Esophagus muscularis mucosa (tissue), 4 donors: ENCODE measurements around the gene GPAT2. TPM values are rescaled to one million over a fixed set of nuclear protein-coding genes. Genes with fewer than 3 reads are reported as not detected.
"Not testable (repeated sequence)": the region's sequence is repeated elsewhere in the genome, so short reads cannot be mapped to it uniquely, and the experiment has no call there.

Experiments used
- DNase-seq: peaks from one replicate; pipeline ENCODE4 v3.0.0-alpha.2; 2017; ENCODE audit errors: extremely low spot score
- H3K27ac ChIP-seq, 4 donors: fragments of 200-600 bp; sonication (generic); replicated peaks in 1 of 4; 1 replicate in 3 of 4; 2 replicates in 1 of 4; pipeline ENCODE4 v1.5.1; 2016 to 2019; ENCODE audit warnings: mild to moderate bottlenecking in 1 of 4
- H3K27me3 ChIP-seq, 4 donors: fragments of 200-600 bp; sonication (generic); one replicate each; pipeline versions ENCODE4 v1.5.1 to v1.6.0; 2016 to 2019
- H3K36me3 ChIP-seq, 4 donors: fragments of 200-600 bp; sonication (generic); one replicate each; pipeline ENCODE4 v1.5.1; 2016 to 2019
- H3K4me1 ChIP-seq, 4 donors: fragments of 200-600 bp; sonication (generic); one replicate each; pipeline ENCODE4 v1.5.1; 2016 to 2019
- H3K4me3 ChIP-seq, 4 donors: fragments of 200-600 bp; sonication (generic); 1 replicate in 2 of 4; 2 replicates in 2 of 4; pipeline ENCODE4 v1.5.1; 2016 to 2019; ENCODE audit warnings: mild to moderate bottlenecking in 4 of 4, moderate library complexity in 1 of 4
- H3K9me3 ChIP-seq, 4 donors: fragments of 200-600 bp; sonication (generic); 1 replicate in 3 of 4; 2 replicates in 1 of 4; pipeline ENCODE4 v1.5.1; 2016 to 2019
- CTCF ChIP-seq, 3 experiments: fragments of 200-600 bp in 2 of 3; fragments of 450-650 bp in 1 of 3; sonication (generic) in 2 of 3; IDR thresholded peaks; one replicate each; pipeline ENCODE4 v1.5.1; 2017 to 2019; ENCODE audit warnings: antibody characterized with exemption in 3 of 3, mild to moderate bottlenecking in 2 of 3, moderate library complexity in 1 of 3
- EP300 ChIP-seq: sonication (generic); formaldehyde crosslinking; IDR thresholded peaks from one replicate; pipeline ENCODE4 v1.6.1; 2017; ENCODE audit warnings: antibody characterized with exemption
- POLR2A ChIP-seq: fragments of 450-650 bp; IDR thresholded peaks from one replicate; pipeline ENCODE4 v1.6.1; 2017; ENCODE audit warnings: antibody characterized with exemption, moderate library complexity, mild to moderate bottlenecking, low read depth
- POLR2AphosphoS5 ChIP-seq, 2 donors: sonication (generic); formaldehyde crosslinking; IDR thresholded peaks; one replicate each; pipeline ENCODE4 v1.6.1; 2017; ENCODE audit warnings: antibody characterized with exemption in 2 of 2
- WGBS: methylation state at CpG from one replicate; pipeline ENCODE4 v1.1.5; 2018; 5-methylcytosine and 5-hydroxymethylcytosine counted together
- intact Hi-C: fragments of 100-400 bp; cut with DNase I; formaldehyde crosslinking; loops from one replicate; pipeline ENCODE4 v1.15.1; 2023
- total RNA-seq, 4 donors: library from RNA; depleted of rRNA; stranded (reverse); fragments of >200 nt; gene quantifications; one replicate each; pipeline versions ENCODE4 v1.1.0 to v1.2.1, GENCODE V29; 2016

The GPAT2 gene
- total RNA-seq, 4 donors from 2014 or later, result 4.2 to 10.0 (median 8.3) TPM

- peaks cover 0 to 5% (median 0%) of the 10 kb centered on the region in 4 donors for H3K4me1 ChIP-seq
- H3K4me3 ChIP-seq, result no peak overlapping the region
- H3K9me3 ChIP-seq, result no peaks in the 10 kb centered on the region
- TF ChIP-seq EP300 (no peak), POLR2A (no peak), CTCF (IDR thresholded peaks at IDR 0.05) (no peak), POLR2AphosphoS5 (IDR thresholded peaks at IDR 0.05) (no peak)
- 100% methylated on average over 1 of the region's 4 CpGs for WGBS
- intact Hi-C loops, result loop anchor here (10.0 kb wide), 1 partner anchor 150 kb away; no protein-coding TSS in a partner anchor
- no peak overlapping the region for H3K27ac ChIP-seq
- H3K27me3 ChIP-seq, result no peaks in the 10 kb centered on the region
- DNase-seq, result no peak
- peaks cover 0 to 10% (median 2%) of the 10 kb centered on the region in 4 donors for H3K36me3 ChIP-seq
These were observed 9.6 kb downstream of the GPAT2 start for GRCh38 chr2:96025194-96025492.

- no peak overlapping the region for H3K27ac ChIP-seq
- DNase-seq, result no peak
- no peaks in the 10 kb centered on the region for H3K27me3 ChIP-seq
- no peak for TF ChIP-seq POLR2A
- TF ChIP-seq POLR2AphosphoS5 (IDR thresholded peaks at IDR 0.05), result no peak
- TF ChIP-seq EP300, result no peak
- TF ChIP-seq CTCF (IDR thresholded peaks at IDR 0.05), result no peak
- intact Hi-C loops, result loop anchor here (10.0 kb wide), 1 partner anchor 150 kb away; no protein-coding TSS in a partner anchor
- no peaks in the 10 kb centered on the region for H3K9me3 ChIP-seq
- peaks cover 0 to 10% (median 2%) of the 10 kb centered on the region in 4 donors for H3K36me3 ChIP-seq
- peaks cover 0 to 5% (median 0%) of the 10 kb centered on the region in 4 donors for H3K4me1 ChIP-seq
- WGBS, result 91% methylated on average over 14 of the region's 27 CpGs
- no peak overlapping the region for H3K4me3 ChIP-seq
These were observed 10.2 kb downstream of the GPAT2 start for GRCh38 chr2:96024336-96025193.

- peaks cover 0 to 15% (median 2%) of the 10 kb centered on the region in 4 donors for H3K36me3 ChIP-seq
- H3K27ac ChIP-seq, H3K4me3 ChIP-seq, H3K9me3 ChIP-seq, H3K4me1 ChIP-seq, H3K27me3 ChIP-seq, DNase-seq: not testable (repeated sequence)
- WGBS, result 90% methylated on average over 3 of the region's 7 CpGs
- intact Hi-C loops, result loop anchor here (10.0 kb wide), 1 partner anchor 151 kb away; no protein-coding TSS in a partner anchor
These were observed 11.0 kb downstream of the GPAT2 start for GRCh38 chr2:96023701-96024100.

DNA sequence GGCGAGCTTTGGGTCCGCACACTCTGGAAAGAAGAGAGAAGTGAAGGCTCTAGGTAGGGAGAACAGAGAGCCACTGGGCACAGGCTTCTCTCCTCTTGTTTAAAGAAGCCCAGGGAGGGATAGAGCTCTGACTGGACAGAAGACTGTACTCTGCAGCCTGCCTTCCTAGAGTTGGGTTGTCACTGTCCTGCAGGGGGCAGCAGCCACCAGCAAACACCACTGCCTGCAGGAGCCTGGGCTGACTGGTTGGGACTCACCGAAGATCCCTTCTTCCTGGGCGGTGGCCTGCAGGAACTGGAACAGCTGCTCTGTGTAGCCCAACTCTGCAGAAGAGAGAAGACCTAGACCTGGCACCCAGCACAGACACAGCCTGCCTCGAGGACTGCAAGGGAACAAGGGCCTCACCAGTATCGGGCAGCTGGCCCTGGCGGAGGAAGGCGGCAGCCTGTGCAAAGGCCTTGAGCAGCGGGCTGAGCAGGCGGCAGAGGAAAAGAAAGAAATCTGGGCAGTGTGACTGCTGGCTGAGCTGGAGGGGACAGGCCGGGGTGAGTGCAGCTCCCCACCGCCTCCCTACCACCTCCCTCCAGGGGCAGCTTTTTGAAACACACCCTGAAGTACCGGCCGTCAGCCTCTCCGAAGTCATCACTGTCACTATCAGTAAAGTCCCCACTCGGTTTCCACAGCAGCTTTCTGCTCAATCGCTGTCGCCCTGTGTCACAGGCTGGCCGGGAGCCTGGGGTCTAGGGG lies 11.8 kb downstream of the GPAT2 start:
- 77% methylated on average over 5 of the region's 19 CpGs for WGBS
- peaks cover 0 to 15% (median 2%) of the 10 kb centered on the region in 4 donors for H3K36me3 ChIP-seq
- not testable (repeated sequence) for H3K27me3 ChIP-seq, H3K4me3 ChIP-seq, H3K27ac ChIP-seq, H3K4me1 ChIP-seq, H3K9me3 ChIP-seq
- peak; percentile 94 for DNase-seq
- intact Hi-C loops, result loop anchor here (10.0 kb wide), 1 partner anchor 152 kb away; no protein-coding TSS in a partner anchor
- TF ChIP-seq POLR2AphosphoS5 (IDR thresholded peaks at IDR 0.05), result peak in 1 of 2 donors; percentile 24
- peak; percentile 69 to 77 (median 71) for TF ChIP-seq CTCF (IDR thresholded peaks at IDR 0.05)

DNA sequence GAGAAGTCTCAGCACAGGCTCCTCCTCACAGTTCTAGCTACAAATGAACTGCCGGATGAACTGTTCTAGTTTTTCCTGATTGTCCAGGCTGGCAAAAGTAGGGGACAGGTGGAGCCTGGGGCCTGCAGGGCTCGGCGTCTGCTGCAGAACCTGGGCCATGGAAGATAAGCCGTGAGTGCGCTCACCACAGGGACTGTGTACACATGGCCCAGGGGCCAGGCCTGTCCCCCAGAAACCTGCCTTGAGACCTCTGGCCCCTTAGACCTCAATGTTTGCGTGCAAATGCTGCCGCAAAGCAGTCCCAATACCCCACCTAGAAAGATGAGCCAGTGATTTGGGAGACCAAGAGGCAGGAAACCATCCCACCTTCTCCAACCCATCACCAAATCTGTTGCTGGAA lies 12.6 kb downstream of the GPAT2 start:
- H3K4me1 ChIP-seq, H3K9me3 ChIP-seq, H3K27me3 ChIP-seq, H3K27ac ChIP-seq, H3K4me3 ChIP-seq, DNase-seq: not testable (repeated sequence)
- intact Hi-C loops, result loop anchor here (10.0 kb wide), 1 partner anchor 153 kb away; no protein-coding TSS in a partner anchor
- peaks cover 0 to 15% (median 2%) of the 10 kb centered on the region in 4 donors for H3K36me3 ChIP-seq
- 92% methylated on average over 2 of the region's 7 CpGs for WGBS

GRCh38 chr2:96021142-96021541 lies 13.6 kb downstream of the GPAT2 start:
- not testable (repeated sequence) for H3K27me3 ChIP-seq, H3K4me1 ChIP-seq, DNase-seq, H3K4me3 ChIP-seq, H3K9me3 ChIP-seq, H3K27ac ChIP-seq
- peaks cover 0 to 20% (median 2%) of the 10 kb centered on the region in 4 donors for H3K36me3 ChIP-seq
- intact Hi-C loops, result loop anchor here (10.0 kb wide), 1 partner anchor 154 kb away; no protein-coding TSS in a partner anchor
- 87% methylated on average over 4 of the region's 4 CpGs for WGBS

- not testable (repeated sequence) for DNase-seq, H3K27me3 ChIP-seq, H3K9me3 ChIP-seq, H3K27ac ChIP-seq, H3K4me1 ChIP-seq, H3K4me3 ChIP-seq
- peaks cover 0 to 20% (median 2%) of the 10 kb centered on the region in 4 donors for H3K36me3 ChIP-seq
- intact Hi-C loops, result loop anchor here (10.0 kb wide), 1 partner anchor 155 kb away; no protein-coding TSS in a partner anchor
- 75% methylated on average over 2 of the region's 9 CpGs for WGBS
These were observed 14.7 kb downstream of the GPAT2 start for GRCh38 chr2:96019909-96020590.

- H3K4me1 ChIP-seq, result peaks cover 5 to 15% (median 14%) of the 10 kb centered on the region in 4 donors
- H3K27ac ChIP-seq, H3K27me3 ChIP-seq, DNase-seq, H3K9me3 ChIP-seq, H3K4me3 ChIP-seq, intact Hi-C loops: not testable (repeated sequence)
- H3K36me3 ChIP-seq, result peaks cover 0 to 20% (median 2%) of the 10 kb centered on the region in 4 donors
- WGBS, result 89% methylated on average over 4 of the region's 4 CpGs
These were observed 18.4 kb downstream of the GPAT2 start for GRCh38 chr2:96016321-96016720.
